HUES48 (cell line): ENCODE data around the gene SRC.

Experiments
- H3K27ac ChIP-seq: one replicate; pipeline ENCODE4 v1.7.0; 2013; ENCODE audit warnings: low read depth, low read length, inconsistent platforms
- H3K27me3 ChIP-seq: 2 replicates; pipeline ENCODE4 v1.6.1; 2013; ENCODE audit warnings: mild to moderate bottlenecking, low read length; ENCODE audit not compliant: control insufficient read depth, insufficient read depth
- H3K36me3 ChIP-seq: 2 replicates; pipeline ENCODE4 v1.6.1; 2013; ENCODE audit warnings: low read length; ENCODE audit not compliant: control insufficient read depth, insufficient read depth
- H3K4me1 ChIP-seq: 2 replicates; pipeline ENCODE4 v1.6.1; 2013; ENCODE audit warnings: mild to moderate bottlenecking, low read length; ENCODE audit not compliant: control insufficient read depth, insufficient read depth
- H3K4me3 ChIP-seq: 2 replicates; pipeline ENCODE4 v1.5.1; 2013; ENCODE audit warnings: mild to moderate bottlenecking, low read depth, low read length
- H3K9ac ChIP-seq: 2 replicates; pipeline ENCODE4 v1.6.1; 2013; ENCODE audit warnings: mild to moderate bottlenecking, low read depth, low read length, moderate library complexity
- H3K9me3 ChIP-seq: 2 replicates; pipeline ENCODE4 v1.6.1; 2013; ENCODE audit warnings: low read length; ENCODE audit not compliant: control insufficient read depth, insufficient read depth

Gene SRC

DNA sequence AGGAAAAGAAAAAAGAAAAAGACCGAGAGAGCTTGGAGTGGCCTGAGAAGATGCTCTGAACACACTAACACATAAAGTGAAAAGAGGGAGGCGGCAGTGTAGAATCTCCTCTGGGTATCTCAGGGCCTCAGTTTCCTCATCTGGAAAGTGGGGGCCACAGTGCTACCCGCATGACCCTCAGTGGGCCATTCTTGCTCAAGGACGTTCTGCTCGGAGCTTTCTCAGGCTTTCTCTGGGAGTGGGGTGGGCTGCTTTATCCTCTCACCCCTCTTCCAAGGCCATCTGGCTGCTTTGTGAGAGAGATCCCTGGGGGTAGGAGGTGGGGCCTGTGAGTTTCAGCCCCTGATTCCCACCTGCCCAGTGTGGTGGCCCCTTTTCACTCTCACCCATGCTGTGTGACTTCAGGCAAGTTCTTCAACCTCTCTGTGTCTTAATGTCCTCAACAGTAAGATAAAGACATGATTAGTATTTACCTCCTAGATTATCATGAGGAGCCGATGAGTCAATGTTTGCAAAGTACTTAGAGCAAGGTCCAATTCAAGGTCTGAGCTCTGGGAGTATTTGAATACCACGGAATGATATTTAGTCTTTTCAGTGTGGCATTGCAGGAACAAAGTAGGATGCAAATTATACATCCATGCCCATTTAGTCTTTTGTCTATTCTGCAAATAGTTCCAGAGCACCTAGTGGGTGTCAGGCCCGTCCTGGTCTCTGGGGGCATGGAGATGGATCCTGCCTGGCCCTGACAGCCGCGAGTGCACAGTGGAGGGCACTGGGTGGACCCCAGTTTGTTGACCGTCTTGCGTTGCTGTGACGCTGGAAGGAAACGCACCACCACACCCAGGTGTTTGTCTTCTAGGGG is 34.3 kb downstream of the SRC start:
- H3K9ac ChIP-seq = no peak overlapping the region
- H3K4me1 ChIP-seq = peaks cover 10% of the 10 kb centered on the region; the same call in 1 of the 2 replicates
- H3K9me3 ChIP-seq = no peaks in the 10 kb centered on the region
- no peaks in the 10 kb centered on the region for H3K27me3 ChIP-seq
- peaks cover 15% of the 10 kb centered on the region for H3K36me3 ChIP-seq
- no peak overlapping the region for H3K4me3 ChIP-seq
- no peak overlapping the region for H3K27ac ChIP-seq

- H3K4me3 ChIP-seq = no peak overlapping the region
- H3K27me3 ChIP-seq = no peaks in the 10 kb centered on the region
- no peak overlapping the region for H3K27ac ChIP-seq
- H3K9ac ChIP-seq = no peak overlapping the region
- peaks cover 23% of the 10 kb centered on the region for H3K36me3 ChIP-seq
- H3K4me1 ChIP-seq = peaks cover 10% of the 10 kb centered on the region; the same call in 1 of the 2 replicates
- no peaks in the 10 kb centered on the region for H3K9me3 ChIP-seq
These were observed 35.1 kb downstream of the SRC start for GRCh38 chr20:37380864-37381579.

DNA sequence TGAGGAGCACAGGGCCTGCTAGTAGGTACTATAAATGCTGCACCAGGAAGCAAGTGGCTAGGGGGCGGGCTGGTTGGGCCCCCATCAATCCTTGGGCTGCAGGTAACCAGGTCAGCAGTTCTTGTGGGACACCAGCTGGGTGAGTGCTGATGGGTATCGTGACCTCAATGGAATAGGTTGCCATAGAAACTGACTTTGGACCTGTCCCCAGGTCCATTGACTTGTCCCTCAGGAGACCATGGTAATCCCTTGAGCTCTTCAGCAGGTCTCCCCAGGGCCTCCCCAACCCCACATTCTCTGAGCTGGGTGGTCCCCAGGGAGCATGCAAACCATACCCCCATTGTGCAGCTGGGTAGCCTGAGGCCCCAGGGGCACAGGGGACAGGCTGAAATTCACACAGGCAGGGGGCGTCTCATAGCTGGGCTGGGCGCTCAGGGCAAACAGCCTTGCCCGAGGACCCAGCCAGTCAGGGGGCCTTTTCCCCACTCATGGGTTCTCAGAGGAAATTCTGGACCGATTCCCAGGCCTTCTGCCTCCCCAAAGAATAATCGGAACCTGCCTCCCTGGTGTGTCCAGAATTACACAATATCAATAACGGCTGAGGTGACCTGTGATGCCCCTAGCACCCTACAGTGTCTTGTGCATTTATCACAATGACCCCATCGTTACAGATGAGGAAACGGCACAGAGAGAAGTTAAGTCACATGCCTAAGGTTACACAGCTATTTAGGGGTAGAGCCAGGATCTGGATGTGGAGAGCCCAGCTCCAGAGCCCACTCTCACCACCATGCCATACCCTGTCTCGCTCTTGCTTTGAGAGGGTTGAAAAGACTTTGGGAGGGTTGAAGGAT is 35.9 kb downstream of the SRC start:
- no peak overlapping the region for H3K4me3 ChIP-seq
- H3K27ac ChIP-seq = no peak overlapping the region
- H3K36me3 ChIP-seq = peaks cover 28% of the 10 kb centered on the region
- H3K27me3 ChIP-seq = no peaks in the 10 kb centered on the region
- H3K9me3 ChIP-seq = no peaks in the 10 kb centered on the region
- no peak overlapping the region for H3K9ac ChIP-seq
- peaks cover 10% of the 10 kb centered on the region; the same call in 1 of the 2 replicates for H3K4me1 ChIP-seq

GRCh38 chr20:37382482-37383120 is 36.7 kb downstream of the SRC start:
- H3K36me3 ChIP-seq = peaks cover 26% of the 10 kb centered on the region
- no peak overlapping the region for H3K27ac ChIP-seq
- no peak overlapping the region for H3K9ac ChIP-seq
- H3K27me3 ChIP-seq = no peaks in the 10 kb centered on the region
- H3K4me3 ChIP-seq = no peak overlapping the region
- no peaks in the 10 kb centered on the region for H3K9me3 ChIP-seq
- peaks cover 10% of the 10 kb centered on the region; the same call in 1 of the 2 replicates for H3K4me1 ChIP-seq

DNA sequence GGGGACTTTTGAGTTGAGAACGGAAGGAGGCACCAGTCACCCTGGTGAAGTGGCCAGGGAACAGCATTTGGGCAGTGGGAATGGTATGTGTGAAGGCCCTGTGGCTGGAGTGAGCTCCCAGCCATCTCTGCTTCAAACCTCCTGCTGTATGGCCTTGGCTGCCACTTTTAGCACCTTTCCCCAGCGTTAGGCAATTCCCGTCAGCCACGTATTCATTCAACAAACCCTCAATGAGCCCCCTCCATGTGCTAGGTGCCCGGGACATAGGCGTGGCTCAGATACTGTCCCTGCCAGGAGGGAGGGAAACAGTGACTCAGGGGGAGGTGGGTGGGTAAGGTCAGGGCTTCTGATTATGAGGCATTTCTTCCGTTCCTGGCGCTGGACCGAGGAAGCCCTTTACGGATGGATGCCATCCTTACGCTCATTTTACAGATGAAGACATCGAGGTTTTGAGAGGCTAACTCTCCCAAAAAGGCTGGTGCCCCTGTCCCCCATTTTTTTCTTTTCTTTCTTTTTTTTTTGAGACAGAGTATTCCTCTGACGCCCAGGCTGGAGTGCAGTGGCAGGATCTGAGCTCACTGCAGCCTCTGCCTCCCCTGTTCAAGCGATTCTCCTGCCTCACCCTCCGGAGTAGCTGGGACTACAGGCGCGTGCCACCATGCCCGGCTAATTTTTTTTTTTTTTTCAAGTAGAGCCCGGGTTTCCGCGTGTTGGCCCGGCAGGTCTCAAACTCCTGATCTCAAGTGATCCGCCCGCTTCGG is 37.5 kb downstream of the SRC start:
- Histone ChIP-seq H3K9ac (no peak overlapping the region), H3K9me3 (no peaks in the 10 kb centered on the region), H3K4me3 (no peak overlapping the region), H3K27ac (no peak overlapping the region), H3K36me3 (peaks cover 26% of the 10 kb centered on the region), H3K27me3 (no peaks in the 10 kb centered on the region), H3K4me1 (peaks cover 8% of the 10 kb centered on the region; the same call in 1 of the 2 replicates)

- Histone ChIP-seq H3K27ac (no peak overlapping the region), H3K9me3 (no peaks in the 10 kb centered on the region), H3K9ac (no peak overlapping the region), H3K4me1 (no peaks in the 10 kb centered on the region), H3K27me3 (no peaks in the 10 kb centered on the region), H3K4me3 (peak overlapping the region; percentile 42; the same call in 1 of the 2 replicates), H3K36me3 (peaks cover 25% of the 10 kb centered on the region)
These were observed 38.8 kb downstream of the SRC start for GRCh38 chr20:37384683-37385174.

DNA sequence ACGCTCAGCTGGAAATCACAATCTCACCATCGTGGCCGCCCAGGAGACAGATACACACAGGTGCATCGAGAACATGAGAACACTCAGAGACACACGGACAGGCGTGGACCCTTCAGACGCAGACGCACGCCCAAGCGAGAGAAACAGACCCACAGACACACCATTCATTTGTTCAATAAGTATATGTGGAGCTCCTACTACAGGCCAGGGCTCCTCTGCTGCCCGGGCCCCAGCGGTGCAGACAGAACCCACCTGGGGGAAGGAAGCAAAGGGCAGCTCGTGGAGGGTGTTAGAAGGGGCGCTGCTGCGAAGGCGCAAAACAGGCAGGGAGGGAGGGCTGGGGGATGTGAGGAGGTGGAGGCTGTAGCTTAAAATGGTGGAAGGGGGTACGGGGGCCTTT is 39.2 kb downstream of the SRC start:
- Histone ChIP-seq H3K27ac (no peak overlapping the region), H3K27me3 (no peaks in the 10 kb centered on the region), H3K9ac (no peak overlapping the region), H3K36me3 (peaks cover 25% of the 10 kb centered on the region), H3K4me3 (no peak overlapping the region), H3K4me1 (no peaks in the 10 kb centered on the region), H3K9me3 (no peaks in the 10 kb centered on the region)

GRCh38 chr20:37385659-37386504 is 39.9 kb downstream of the SRC start:
- H3K9me3 ChIP-seq = no peaks in the 10 kb centered on the region
- no peaks in the 10 kb centered on the region for H3K4me1 ChIP-seq
- no peak overlapping the region for H3K27ac ChIP-seq
- no peak overlapping the region for H3K4me3 ChIP-seq
- no peaks in the 10 kb centered on the region for H3K27me3 ChIP-seq
- H3K9ac ChIP-seq = no peak overlapping the region
- H3K36me3 ChIP-seq = peaks cover 25% of the 10 kb centered on the region

GRCh38 chr20:37386505-37387251 is 40.7 kb downstream of the SRC start:
- H3K27ac ChIP-seq = no peak overlapping the region
- no peaks in the 10 kb centered on the region for H3K4me1 ChIP-seq
- H3K4me3 ChIP-seq = no peak overlapping the region
- H3K36me3 ChIP-seq = peaks cover 23% of the 10 kb centered on the region
- H3K9ac ChIP-seq = no peak overlapping the region
- H3K27me3 ChIP-seq = no peaks in the 10 kb centered on the region
- no peaks in the 10 kb centered on the region for H3K9me3 ChIP-seq
